Karpas-422 (cell line): ENCODE data around the gene USP11. TPM values are rescaled to one million over a fixed set of nuclear protein-coding genes. Genes with fewer than 3 reads are reported as not detected.
A peak's percentile ranks its signal among the peaks of the same experiment; 100 is the strongest.

Source experiments
- DNase-seq: peaks from one replicate; pipeline ENCODE4 v3.0.0-alpha.2; 2015
- H2AFZ ChIP-seq: fragments of 200-600 bp; sonication (generic); 2 replicates; pipeline ENCODE4 v1.6.1; 2014; ENCODE audit warnings: antibody characterized with exemption, low read length, mixed read lengths
- H3K27ac ChIP-seq: fragments of 200-600 bp; sonication (generic); 2 replicates; pipeline ENCODE4 v1.5.1; 2014; ENCODE audit warnings: mild to moderate bottlenecking, low read length, moderate library complexity
- H3K27me3 ChIP-seq: fragments of 200-600 bp; sonication (generic); 2 replicates; pipeline ENCODE4 v1.6.1; 2014; ENCODE audit warnings: low read length, mixed read lengths
- H3K36me3 ChIP-seq: fragments of 200-600 bp; sonication (generic); 2 replicates; pipeline ENCODE4 v1.6.1; 2014; ENCODE audit warnings: low read length, mixed read lengths; ENCODE audit not compliant: insufficient read depth
- H3K4me1 ChIP-seq: fragments of 200-600 bp; sonication (generic); 2 replicates; pipeline ENCODE4 v1.6.1; 2014; ENCODE audit warnings: mild to moderate bottlenecking, low read length, mixed read lengths
- H3K4me2 ChIP-seq: fragments of 200-600 bp; sonication (generic); 2 replicates; pipeline ENCODE4 v1.6.1; 2014; ENCODE audit warnings: low read length, low read depth, mild to moderate bottlenecking; ENCODE audit not compliant: poor library complexity, severe bottlenecking
- H3K4me3 ChIP-seq: fragments of 200-600 bp; sonication (generic); 2 replicates; pipeline ENCODE4 v1.5.1; 2014; ENCODE audit warnings: mild to moderate bottlenecking, antibody characterized with exemption, low read length, mixed read lengths
- H3K79me2 ChIP-seq: fragments of 200-600 bp; sonication (generic); 2 replicates; pipeline ENCODE4 v1.6.1; 2014; ENCODE audit warnings: mild to moderate bottlenecking, low read length, mixed read lengths
- H3K9ac ChIP-seq: fragments of 200-600 bp; sonication (generic); 2 replicates; pipeline ENCODE4 v1.6.0; 2014; ENCODE audit warnings: low read length
- H3K9me2 ChIP-seq: fragments of 200-600 bp; sonication (generic), shearing (Covaris generic); replicated peaks from 2 replicates; pipeline ENCODE4 v1.6.0; 2014; ENCODE audit warnings: mild to moderate bottlenecking, low read length, moderate library complexity; ENCODE audit not compliant: insufficient read depth
- H3K9me3 ChIP-seq: fragments of 300-700, 200-600 bp; sonication (generic); 2 replicates; pipeline ENCODE4 v1.6.1; 2014; ENCODE audit warnings: low read length, mixed read lengths
- H4K20me1 ChIP-seq: fragments of 200-600 bp; sonication (generic); 2 replicates; pipeline ENCODE4 v1.6.1; 2014; ENCODE audit warnings: mild to moderate bottlenecking, antibody characterized with exemption, low read length, low read depth; ENCODE audit not compliant: insufficient read depth
- total RNA-seq: library from RNA; depleted of rRNA; stranded (reverse); fragments of >200 nt; shearing (Covaris generic); gene quantifications from 2 replicates; pipeline ENCODE4 v1.2.3, GENCODE V29; 2014; ENCODE audit warnings: low replicate concordance

The USP11 gene
- total RNA-seq, 1 experiment from 2014 or later: 30.9 TPM

DNA sequence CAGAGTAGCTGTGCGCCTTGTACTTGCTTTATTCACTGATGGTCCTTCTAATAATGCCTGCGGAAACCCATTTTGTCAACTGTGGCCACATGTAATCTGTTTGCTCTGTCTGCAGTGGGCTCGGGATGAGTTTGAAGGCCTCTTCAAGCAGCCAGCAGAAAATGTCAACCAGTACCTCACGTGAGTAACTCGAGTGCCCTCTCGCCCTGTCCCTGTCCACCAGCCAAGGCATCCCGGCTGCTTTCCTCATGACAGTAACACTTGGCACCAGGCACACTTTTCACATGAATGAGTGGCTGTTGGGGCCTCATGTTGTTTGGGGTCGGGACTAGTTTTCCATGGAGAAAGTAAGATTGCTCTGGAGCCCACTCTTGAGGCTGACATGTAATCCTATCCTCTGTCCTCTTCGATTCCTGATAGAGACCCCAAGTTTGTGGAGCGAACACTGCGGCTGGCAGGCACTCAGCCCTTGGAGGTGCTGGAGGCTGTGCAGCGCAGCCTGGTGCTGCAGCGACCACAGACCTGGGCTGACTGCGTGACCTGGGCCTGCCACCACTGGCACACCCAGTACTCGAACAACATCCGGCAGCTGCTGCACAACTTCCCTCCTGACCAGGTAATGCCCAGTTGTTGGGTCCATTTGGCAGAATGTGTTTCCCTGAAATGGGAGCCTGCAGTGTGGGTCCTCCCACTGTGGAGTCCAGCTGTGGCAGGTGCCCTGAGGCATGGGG lies 23.1 kb upstream of the USP11 start:
- no peaks in the 10 kb centered on the region for H3K9me3 ChIP-seq
- H3K79me2 ChIP-seq: no peaks in the 10 kb centered on the region
- no peak overlapping the region for H3K27ac ChIP-seq
- no peak overlapping the region for H3K4me2 ChIP-seq
- H3K27me3 ChIP-seq: no peaks in the 10 kb centered on the region
- no peak for DNase-seq
- peaks cover 74% of the 10 kb centered on the region for H3K36me3 ChIP-seq
- peaks cover 21% of the 10 kb centered on the region; the same call in 1 of the 2 replicates for H4K20me1 ChIP-seq
- H2AFZ ChIP-seq: no peak overlapping the region
- no peaks in the 10 kb centered on the region for H3K4me1 ChIP-seq
- no peak overlapping the region for H3K4me3 ChIP-seq
- no peak overlapping the region for H3K9ac ChIP-seq
- H3K9me2 ChIP-seq: no peaks in the 10 kb centered on the region

DNA sequence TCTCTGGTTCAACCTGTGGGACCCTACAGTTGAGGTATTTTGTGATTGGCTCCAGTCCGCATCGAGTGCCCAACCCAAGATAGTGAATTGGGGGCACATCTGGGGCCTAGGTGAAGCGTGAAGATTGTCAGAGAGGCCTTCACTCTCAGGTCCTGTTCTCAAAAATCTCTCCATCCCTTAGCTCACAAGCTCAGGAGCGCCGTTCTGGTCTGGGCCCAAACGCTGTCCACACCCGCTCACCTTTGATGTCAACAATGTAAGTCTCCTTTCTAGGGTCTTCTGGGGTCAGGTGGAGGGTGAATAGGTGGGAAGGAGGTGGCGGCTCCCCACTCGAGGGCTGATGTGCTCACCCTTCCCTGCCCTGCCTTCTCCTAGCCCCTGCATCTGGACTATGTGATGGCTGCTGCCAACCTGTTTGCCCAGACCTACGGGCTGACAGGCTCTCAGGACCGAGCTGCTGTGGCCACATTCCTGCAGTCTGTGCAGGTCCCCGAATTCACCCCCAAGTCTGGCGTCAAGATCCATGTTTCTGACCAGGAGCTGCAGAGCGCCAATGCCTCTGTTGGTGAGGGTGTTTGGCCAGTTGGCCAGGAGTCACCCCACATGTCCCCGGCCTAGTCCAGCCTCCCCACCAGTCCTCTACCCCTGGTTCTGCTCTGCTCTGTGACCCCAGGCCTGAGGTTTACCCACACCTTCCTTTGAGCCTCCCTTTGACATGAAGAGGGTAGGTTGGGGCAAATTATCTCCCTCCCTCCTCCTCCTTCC lies 22.0 kb upstream of the USP11 start:
- H4K20me1 ChIP-seq: peaks cover 28% of the 10 kb centered on the region; the same call in 1 of the 2 replicates
- H3K79me2 ChIP-seq: no peaks in the 10 kb centered on the region
- H3K4me1 ChIP-seq: no peaks in the 10 kb centered on the region
- DNase-seq: no peak
- H3K4me3 ChIP-seq: no peak overlapping the region
- H3K27me3 ChIP-seq: no peaks in the 10 kb centered on the region
- H3K27ac ChIP-seq: no peak overlapping the region
- no peaks in the 10 kb centered on the region for H3K9me3 ChIP-seq
- no peaks in the 10 kb centered on the region for H3K9me2 ChIP-seq
- no peak overlapping the region for H3K9ac ChIP-seq
- no peak overlapping the region for H2AFZ ChIP-seq
- H3K4me2 ChIP-seq: no peak overlapping the region
- peaks cover 71% of the 10 kb centered on the region for H3K36me3 ChIP-seq

DNA sequence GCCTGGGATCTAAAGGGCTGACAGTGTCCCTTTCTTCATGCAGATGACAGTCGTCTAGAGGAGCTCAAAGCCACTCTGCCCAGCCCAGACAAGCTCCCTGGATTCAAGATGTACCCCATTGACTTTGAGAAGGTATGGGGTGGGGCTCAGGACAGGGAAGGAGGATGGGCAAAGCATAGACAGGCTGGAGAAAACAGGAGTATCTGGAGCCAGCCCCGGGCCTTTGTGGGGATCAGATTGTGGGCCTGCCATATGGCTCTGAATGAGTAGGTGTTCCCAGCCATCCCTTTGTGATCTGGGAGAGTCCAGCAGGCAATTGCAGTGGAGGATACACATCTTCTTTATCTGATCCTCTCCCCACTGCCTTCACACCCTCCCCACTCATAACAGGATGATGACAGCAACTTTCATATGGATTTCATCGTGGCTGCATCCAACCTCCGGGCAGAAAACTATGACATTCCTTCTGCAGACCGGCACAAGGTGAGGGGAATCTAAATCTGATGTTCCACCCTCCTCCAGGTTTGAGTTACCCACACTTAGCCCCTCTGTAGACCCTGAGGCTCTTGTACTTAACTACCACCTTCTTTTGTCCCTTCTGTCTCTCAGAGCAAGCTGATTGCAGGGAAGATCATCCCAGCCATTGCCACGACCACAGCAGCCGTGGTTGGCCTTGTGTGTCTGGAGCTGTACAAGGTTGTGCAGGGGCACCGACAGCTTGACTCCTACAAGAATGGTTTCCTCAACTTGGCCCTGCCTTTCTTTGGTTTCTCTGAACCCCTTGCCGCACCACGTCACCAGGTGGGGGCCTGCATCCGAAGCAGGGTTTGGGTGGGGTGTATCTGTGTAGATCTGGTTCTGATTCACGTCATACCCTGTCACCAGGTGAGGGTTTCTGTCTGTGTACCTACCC lies 20.2 kb upstream of the USP11 start:
- H3K36me3 ChIP-seq: peaks cover 56% of the 10 kb centered on the region
- no peak overlapping the region for H3K9ac ChIP-seq
- H3K27ac ChIP-seq: no peak overlapping the region
- no peak overlapping the region for H3K4me2 ChIP-seq
- H3K79me2 ChIP-seq: no peaks in the 10 kb centered on the region
- H3K4me1 ChIP-seq: peaks cover 16% of the 10 kb centered on the region
- H3K9me3 ChIP-seq: no peaks in the 10 kb centered on the region
- no peak overlapping the region for H2AFZ ChIP-seq
- peaks cover 18% of the 10 kb centered on the region; the same call in 1 of the 2 replicates for H4K20me1 ChIP-seq
- DNase-seq: no peak
- no peaks in the 10 kb centered on the region for H3K27me3 ChIP-seq
- no peaks in the 10 kb centered on the region for H3K9me2 ChIP-seq
- no peak overlapping the region for H3K4me3 ChIP-seq

DNA sequence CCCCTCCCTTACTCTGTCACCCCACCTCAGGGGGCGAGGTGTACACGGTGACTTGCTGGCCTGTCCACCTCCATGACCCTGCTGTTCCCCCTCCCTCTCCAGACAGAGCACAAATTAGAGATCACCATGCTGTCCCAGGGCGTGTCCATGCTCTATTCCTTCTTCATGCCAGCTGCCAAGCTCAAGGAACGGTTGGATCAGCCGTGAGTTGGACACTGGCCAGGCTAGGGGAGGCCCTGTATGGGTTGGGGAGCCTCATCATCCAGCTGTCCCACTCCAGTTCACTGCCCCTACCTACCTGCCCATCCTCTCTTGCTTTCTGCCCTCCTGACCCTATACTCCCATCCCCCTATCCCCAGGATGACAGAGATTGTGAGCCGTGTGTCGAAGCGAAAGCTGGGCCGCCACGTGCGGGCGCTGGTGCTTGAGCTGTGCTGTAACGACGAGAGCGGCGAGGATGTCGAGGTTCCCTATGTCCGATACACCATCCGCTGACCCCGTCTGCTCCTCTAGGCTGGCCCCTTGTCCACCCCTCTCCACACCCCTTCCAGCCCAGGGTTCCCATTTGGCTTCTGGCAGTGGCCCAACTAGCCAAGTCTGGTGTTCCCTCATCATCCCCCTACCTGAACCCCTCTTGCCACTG lies 18.3 kb upstream of the USP11 start:
- H3K9me2 ChIP-seq: no peaks in the 10 kb centered on the region
- H3K9me3 ChIP-seq: no peaks in the 10 kb centered on the region
- peaks cover 10% of the 10 kb centered on the region for H3K79me2 ChIP-seq
- peaks cover 18% of the 10 kb centered on the region for H3K4me1 ChIP-seq
- no peak overlapping the region for H3K9ac ChIP-seq
- DNase-seq: no peak
- no peak overlapping the region for H3K27ac ChIP-seq
- H3K4me3 ChIP-seq: no peak overlapping the region
- H3K27me3 ChIP-seq: no peaks in the 10 kb centered on the region
- H4K20me1 ChIP-seq: peaks cover 24% of the 10 kb centered on the region
- H3K4me2 ChIP-seq: no peak overlapping the region
- H3K36me3 ChIP-seq: peaks cover 45% of the 10 kb centered on the region; the same call in 1 of the 2 replicates
- no peak overlapping the region for H2AFZ ChIP-seq

DNA sequence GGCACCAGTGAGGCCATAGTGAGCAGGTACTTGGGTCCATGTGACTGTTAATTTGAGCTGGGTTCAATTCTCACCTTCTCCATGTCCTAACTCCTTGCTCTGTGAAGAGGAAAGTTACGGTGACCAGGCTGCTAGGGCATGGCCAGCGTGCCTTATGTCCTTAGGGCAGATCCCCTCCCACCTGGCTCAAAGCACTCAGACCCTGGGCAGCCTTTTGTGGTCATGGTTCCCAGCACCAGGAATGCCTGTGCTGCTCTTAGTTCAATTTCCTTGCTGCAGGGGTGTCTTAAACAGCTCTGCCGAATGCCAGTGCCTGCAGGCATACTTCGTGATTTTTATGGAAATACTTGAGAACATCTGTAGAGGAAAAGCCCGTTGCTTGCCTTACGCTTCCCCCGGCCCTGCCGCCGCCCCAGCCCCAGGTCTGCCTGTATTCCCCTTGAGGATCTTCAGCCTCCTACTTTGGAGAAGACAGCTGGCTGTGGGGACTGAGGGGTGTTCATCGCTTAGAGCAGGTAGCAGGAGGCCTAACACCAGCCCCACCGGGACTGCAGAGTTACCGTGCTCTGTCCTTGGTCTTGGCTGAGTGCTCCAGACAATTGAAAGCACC lies 17.4 kb upstream of the USP11 start:
- Histone ChIP-seq H3K27ac (no peak overlapping the region), H4K20me1 (peaks cover 32% of the 10 kb centered on the region), H3K9me3 (no peaks in the 10 kb centered on the region), H2AFZ (no peak overlapping the region), H3K4me2 (no peak overlapping the region), H3K4me1 (peaks cover 26% of the 10 kb centered on the region), H3K9ac (no peak overlapping the region), H3K4me3 (no peak overlapping the region), H3K36me3 (peaks cover 37% of the 10 kb centered on the region; the same call in 1 of the 2 replicates), H3K79me2 (peaks cover 18% of the 10 kb centered on the region), H3K9me2 (no peaks in the 10 kb centered on the region), H3K27me3 (no peaks in the 10 kb centered on the region)
- no peak for DNase-seq

DNA sequence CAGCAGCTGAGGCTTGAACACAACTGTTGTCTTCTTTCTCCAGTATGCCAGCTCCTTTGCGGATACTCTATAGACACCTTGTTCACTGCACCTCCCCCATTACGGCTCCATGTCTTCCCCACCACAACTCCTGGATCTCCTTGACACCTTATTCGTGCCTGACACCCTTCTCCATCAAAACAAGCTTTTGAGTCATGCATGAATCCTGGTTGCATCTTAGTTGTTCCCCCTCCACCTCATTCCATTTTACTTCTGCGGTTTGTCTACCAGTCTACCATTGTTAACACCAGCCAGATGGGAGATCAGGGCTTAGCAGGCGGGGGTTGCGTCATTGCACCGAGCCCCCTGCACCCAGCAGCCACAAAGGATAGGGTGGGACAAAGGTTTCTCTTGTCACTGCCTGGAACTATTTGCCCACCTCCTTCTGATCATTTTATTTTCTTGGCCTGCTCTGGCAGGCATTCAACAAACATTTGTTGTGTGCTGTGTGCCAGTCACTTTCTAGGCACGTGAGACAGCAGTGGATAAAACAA lies 16.4 kb upstream of the USP11 start:
- H3K4me1 ChIP-seq: peaks cover 37% of the 10 kb centered on the region
- no peaks in the 10 kb centered on the region for H3K9me2 ChIP-seq
- DNase-seq: no peak
- no peak overlapping the region for H2AFZ ChIP-seq
- H3K79me2 ChIP-seq: peaks cover 29% of the 10 kb centered on the region
- no peaks in the 10 kb centered on the region for H3K27me3 ChIP-seq
- peaks cover 32% of the 10 kb centered on the region; the same call in 1 of the 2 replicates for H3K36me3 ChIP-seq
- no peak overlapping the region for H3K4me3 ChIP-seq
- H3K4me2 ChIP-seq: no peak overlapping the region
- no peaks in the 10 kb centered on the region for H3K9me3 ChIP-seq
- no peak overlapping the region for H3K9ac ChIP-seq
- no peak overlapping the region for H3K27ac ChIP-seq
- H4K20me1 ChIP-seq: peaks cover 43% of the 10 kb centered on the region

DNA sequence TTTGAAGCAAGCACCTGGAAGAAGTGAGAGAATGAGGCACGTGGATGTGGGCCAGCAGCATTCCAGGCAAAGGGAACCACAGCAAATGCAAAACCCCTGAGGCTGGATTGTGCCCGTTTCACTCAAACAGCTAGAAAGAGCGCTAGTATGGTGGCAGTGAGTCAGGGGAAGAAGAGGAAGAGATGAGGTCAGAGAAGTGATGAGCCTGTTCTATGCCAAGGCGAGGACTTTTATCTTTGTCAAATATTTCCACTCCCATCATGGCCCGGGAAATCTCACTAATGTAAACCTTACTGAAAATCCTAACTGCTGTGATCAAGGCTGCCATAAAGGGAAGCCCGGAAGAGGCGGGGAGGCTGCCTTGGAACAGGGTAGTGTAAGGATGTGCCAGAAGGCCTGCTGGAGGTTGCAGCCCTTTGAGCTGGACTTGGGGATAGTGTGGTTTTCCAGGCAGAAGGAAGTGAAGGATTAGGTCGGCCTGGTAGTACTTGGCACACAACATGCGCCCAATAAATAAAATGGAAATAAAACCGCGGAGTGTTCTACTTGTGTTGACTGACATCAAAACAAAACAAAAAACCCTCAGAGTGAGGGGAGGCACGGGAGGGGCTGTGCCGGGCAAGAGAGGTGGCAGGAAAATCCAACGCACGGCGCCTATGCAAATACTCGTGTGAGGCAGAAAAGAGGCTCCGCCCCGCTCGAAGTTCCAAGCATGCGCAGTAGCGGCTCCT lies 15.5 kb upstream of the USP11 start:
- no peaks in the 10 kb centered on the region for H3K9me3 ChIP-seq
- peak overlapping the region; percentile 58 for H3K4me3 ChIP-seq
- peak; percentile 59 for DNase-seq
- peak overlapping the region; percentile 59 for H3K9ac ChIP-seq
- peaks cover 39% of the 10 kb centered on the region for H3K4me1 ChIP-seq
- H3K27ac ChIP-seq: peak overlapping the region; percentile 70
- H3K9me2 ChIP-seq: no peaks in the 10 kb centered on the region
- peaks cover 33% of the 10 kb centered on the region; the same call in 1 of the 2 replicates for H3K36me3 ChIP-seq
- peaks cover 37% of the 10 kb centered on the region for H3K79me2 ChIP-seq
- peak overlapping the region; percentile 78 for H3K4me2 ChIP-seq
- H3K27me3 ChIP-seq: no peaks in the 10 kb centered on the region
- no peak overlapping the region for H2AFZ ChIP-seq
- H4K20me1 ChIP-seq: peaks cover 44% of the 10 kb centered on the region
